ENCODE data around the gene RRP1. TPM values are rescaled to one million over a fixed set of nuclear protein-coding genes. Genes with fewer than 3 reads are reported as not detected.
"Not testable (repeated sequence)": the region's sequence is repeated elsewhere in the genome, so short reads cannot be mapped to it uniquely, and the experiment has no call there.

The RRP1 gene
- total RNA-seq, 1 experiment from 2014 or later, result 36.4 TPM

GRCh38 chr21:43816611-43817071, 27.3 kb downstream of the RRP1 start:
- DNase-seq (ENCODE audit: low spot score), result no peak

GRCh38 chr21:43817157-43818086, 28.0 kb downstream of the RRP1 start:
- no peak for DNase-seq (ENCODE audit: low spot score)

DNA sequence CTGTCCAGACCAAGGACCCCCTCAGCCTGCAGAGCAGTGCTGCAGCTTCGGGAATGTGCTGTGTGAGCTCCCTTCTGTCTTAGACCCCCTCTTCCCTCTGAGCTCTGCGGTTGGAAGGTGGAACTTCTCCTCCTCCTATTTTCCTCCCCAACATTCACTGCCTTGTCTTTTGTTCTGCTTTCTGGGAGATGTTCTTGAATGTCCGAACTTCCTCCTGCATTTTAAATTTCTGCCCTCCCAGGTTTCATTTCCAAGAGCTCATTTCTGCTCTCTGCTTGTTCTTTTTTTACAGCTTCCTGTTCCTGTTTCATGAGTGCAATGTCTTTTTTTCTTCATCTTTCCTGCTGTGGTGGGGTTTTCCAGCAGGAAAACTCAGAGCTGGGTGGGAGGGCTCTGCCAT, 29.3 kb downstream of the RRP1 start:
- DNase-seq (ENCODE audit: low spot score), result no peak

- DNase-seq (ENCODE audit: low spot score), result no peak
Observed at GRCh38 chr21:43819511-43820405, 30.4 kb downstream of the RRP1 start.

DNA sequence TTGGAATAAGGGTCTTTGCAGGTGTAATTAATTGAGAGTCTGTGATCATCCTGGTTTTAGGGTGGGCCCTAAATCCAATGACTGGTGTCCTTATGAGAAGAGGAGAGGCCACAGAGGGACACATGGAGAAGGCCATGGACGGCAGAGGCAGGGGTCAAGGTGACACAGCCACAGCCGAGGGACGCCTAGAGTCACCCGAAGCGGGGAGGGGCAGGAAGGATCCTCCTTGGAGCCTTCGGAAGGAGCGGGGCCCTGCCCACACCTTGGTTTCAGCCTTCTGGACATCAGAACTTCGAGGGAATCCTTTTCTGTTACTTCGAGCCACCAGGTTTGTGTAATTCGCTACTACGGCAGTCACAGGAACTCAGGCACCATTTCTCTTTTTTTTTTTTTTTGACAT, 31.1 kb downstream of the RRP1 start:
- DNase-seq (ENCODE audit: low spot score), result no peak

DNA sequence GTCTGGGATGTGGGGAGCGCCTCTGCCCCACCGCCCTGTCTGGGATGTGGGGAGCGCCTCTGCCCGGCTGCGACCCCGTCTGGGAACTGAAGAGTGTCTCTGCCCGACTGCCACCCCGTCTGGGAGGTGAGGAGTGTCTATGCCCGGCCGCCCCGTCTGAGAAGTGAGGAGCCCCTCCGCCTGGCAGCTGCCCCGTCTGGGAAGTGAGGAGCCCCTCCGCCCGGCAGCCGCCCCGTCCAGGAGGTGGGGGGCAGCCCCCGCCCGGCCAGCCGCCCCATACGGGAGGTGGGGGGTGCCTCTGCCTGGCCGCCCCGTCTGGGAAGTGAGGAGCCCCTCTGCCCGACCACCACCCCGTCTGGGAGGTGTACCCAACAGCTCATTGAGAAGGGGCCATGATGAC, 32.8 kb downstream of the RRP1 start:
- DNase-seq (ENCODE audit: low spot score), result not testable (repeated sequence)

DNA sequence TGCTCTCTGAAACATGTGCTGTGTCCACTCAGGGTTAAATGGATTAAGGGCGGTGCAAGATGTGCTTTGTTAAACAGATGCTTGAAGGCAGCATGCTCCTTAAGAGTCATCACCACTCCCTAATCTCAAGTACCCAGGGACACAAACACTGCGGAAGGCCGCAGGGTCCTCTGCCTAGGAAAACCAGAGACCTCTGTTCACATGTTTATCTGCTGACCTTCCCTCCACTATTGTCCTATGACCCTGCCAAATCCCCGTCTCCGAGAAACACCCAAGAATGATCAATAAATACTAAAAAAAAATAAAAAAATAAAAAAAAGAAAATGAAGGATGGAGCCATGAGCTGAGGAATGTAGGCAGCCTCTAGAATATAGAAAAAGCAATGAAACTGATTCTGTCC, 33.4 kb downstream of the RRP1 start:
- DNase-seq (ENCODE audit: low spot score), result not testable (repeated sequence)

DNA sequence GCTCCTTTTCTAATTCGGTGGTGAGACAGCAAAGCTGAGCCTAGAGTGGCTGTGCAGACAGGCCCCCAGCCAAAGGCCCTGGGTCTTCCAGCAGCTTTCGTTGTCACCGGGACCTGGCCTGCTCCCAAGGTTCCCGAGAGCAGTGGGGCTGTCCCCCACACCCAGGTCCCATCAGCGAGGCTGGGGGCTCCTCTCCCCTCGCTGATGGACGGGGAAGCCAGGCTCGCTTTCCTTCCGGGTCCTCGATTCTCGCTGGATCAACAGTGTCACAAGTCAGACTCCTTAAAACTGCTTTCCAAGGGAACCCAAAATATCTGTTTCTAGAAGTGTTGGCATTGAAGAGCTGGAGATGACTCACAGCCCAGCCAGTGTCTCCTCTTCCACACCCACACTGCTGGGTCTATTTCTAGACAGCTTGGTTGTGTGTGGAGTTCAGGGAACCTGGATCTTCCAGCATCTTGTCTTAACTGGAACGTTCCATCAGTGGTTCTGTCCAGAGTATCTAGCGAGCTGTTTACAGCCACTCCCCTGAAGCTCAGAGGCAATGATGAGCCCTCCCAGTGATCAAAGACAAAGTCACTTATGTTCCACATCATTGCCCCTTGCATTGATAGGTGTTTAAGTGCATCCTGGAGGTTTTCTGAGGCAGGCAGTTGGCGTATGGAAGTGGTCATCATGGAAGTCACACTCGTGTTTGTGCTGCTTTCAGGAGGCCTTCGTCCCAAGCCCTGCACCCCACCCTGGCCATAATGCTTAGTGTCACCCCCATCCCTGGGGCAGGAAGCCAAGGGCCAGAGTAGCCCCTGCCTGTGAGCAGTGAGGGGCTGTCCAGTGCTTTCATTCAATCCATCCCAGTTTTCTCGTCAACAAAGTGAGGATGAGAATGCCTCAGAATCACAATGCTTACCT, 35.2 kb downstream of the RRP1 start:
- no peak for DNase-seq (ENCODE audit: low spot score)

DNA sequence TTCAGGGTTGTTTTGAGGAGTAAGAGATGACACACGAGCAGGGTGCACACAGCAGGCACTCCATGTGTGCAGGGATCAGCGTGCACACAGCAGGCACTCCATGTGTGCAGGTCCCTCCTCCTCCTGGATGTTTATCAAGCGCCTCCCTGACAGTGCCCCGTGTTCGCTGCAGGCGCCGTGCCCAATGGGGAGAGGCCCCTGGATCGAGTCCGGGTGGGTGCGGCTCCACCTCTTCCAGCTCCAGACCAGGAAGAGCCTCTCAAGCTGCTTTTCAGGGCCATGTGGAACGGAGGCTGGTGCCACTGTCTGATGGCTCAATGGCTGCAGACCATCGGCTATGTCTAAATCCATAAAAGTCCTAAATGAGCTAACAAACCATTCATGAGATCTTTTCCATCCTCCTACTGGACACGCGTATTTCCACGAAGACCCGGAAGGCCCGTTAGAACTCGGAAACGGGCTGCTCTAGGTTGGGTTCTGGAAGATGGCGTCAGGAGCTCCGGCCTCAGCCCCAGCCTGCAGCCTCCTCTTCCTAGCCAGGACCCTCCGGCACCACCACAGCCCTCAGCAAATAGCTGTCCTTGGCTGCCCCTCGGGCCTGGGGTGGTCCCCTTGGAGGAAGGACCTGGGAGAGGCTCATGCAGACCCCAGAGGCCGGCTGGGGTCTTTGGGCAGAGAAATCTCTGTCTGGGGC, 36.0 kb downstream of the RRP1 start:
- no peak for DNase-seq (ENCODE audit: low spot score)

GRCh38 chr21:43825936-43826622, 36.7 kb downstream of the RRP1 start:
- no peak for DNase-seq (ENCODE audit: low spot score)

- no peak for DNase-seq (ENCODE audit: low spot score)
Observed at GRCh38 chr21:43826623-43826974, 37.2 kb downstream of the RRP1 start.

GRCh38 chr21:43827015-43827611, 37.7 kb downstream of the RRP1 start:
- no peak for DNase-seq (ENCODE audit: low spot score)

DNA sequence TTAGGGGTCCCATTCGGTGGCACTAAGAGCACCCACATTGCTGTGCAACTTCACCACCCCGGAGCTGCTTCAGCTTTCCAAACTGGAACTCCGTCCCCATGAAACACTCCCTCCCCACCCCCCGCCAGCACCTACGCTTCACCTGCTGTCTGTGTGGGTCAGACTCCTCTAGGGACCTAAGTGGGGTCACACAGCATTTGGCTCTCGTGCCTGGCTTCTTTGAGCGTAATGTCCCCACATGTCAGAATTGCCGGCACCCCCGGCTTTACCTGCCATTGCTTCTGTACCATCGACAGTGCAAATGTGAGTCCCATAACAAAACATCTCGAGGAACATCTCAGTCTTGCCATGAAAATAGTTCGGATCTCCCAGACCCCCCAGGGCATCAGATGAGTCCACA, 39.8 kb downstream of the RRP1 start:
- DNase-seq (ENCODE audit: low spot score), result no peak

DNA sequence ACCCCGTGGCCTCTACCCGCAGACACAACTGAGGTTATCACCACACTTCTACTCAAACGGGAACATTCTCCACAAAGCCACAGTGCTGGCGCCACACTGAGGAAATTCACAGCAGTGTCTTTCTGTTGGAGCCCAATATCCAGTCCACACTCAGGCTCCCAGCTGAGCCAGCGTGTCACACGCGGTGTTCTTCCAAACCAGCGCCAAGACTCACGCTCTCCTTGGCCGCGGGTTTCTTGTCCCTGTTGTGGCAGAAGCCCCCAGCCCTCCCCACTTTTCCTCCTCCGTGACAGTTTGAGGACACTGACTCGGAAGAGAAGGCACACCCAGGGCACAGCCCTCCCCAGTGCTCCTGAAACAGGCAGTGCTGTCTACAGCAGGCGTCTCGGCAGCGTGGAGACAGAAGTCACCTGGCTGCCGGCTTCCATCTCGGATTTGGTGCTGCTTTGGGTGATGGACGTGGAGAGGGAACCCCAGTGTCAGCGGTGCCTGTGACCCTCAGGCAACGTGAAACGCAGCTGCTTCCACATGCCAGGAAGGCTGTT, 40.3 kb downstream of the RRP1 start:
- DNase-seq (ENCODE audit: low spot score), result no peak

GRCh38 chr21:43832158-43832550, 42.8 kb downstream of the RRP1 start:
- DNase-seq (ENCODE audit: low spot score), result no peak

- DNase-seq (ENCODE audit: low spot score), result no peak
Observed at GRCh38 chr21:43832648-43833047, 43.3 kb downstream of the RRP1 start.

GRCh38 chr21:43834146-43834905, 44.9 kb downstream of the RRP1 start:
- DNase-seq (ENCODE audit: low spot score), result no peak

GRCh38 chr21:43835050-43835449, 45.7 kb downstream of the RRP1 start:
- DNase-seq (ENCODE audit: low spot score), result no peak

- no peak for DNase-seq (ENCODE audit: low spot score)
Observed at GRCh38 chr21:43835861-43836260, 46.5 kb downstream of the RRP1 start.

All from HT-29 (cell line).